Keratinocyte (primary cell): Measurements from ENCODE around the gene MTMR3. TPM values are rescaled to one million over a fixed set of nuclear protein-coding genes. Genes with fewer than 3 reads are reported as not detected.

Experiments used
- DNase-seq: peaks from one replicate; pipeline ENCODE4 v3.0.0-alpha.2; 2011; ENCODE audit warnings: low read depth, missing footprints, low spot score
- FAIRE-seq: peaks from 2 replicates; lab custom pipeline; 2011; peaks lifted over from hg19 to GRCh38; lab: Jason Lieb, UNC
- H2AFZ ChIP-seq: 2 replicates; pipeline ENCODE4 v1.6.0; 2012; ENCODE audit warnings: low read length, control low read depth, inconsistent platforms; ENCODE audit not compliant: control insufficient read depth
- H3K27ac ChIP-seq: 2 replicates; pipeline ENCODE4 v1.5.1; 2011; ENCODE audit warnings: low read length; ENCODE audit not compliant: control insufficient read depth, insufficient read depth
- H3K27me3 ChIP-seq: 3 replicates; pipeline ENCODE4 v1.6.0; 2011; ENCODE audit warnings: low read length; ENCODE audit not compliant: control insufficient read depth, insufficient read depth; ENCODE audit errors: extremely low read depth
- H3K36me3 ChIP-seq, 2 experiments: 2 replicates in 1 of 2; 3 replicates in 1 of 2; pipeline ENCODE4 v1.5.1; 2011; ENCODE audit warnings: low read length in 2 of 2, mild to moderate bottlenecking in 1 of 2; ENCODE audit not compliant: control insufficient read depth in 2 of 2, insufficient read depth in 2 of 2; ENCODE audit errors: extremely low read depth in 1 of 2
- H3K4me1 ChIP-seq: 3 replicates; pipeline ENCODE4 v1.5.1; 2011; ENCODE audit warnings: low read length; ENCODE audit not compliant: control insufficient read depth, insufficient read depth; ENCODE audit errors: extremely low read depth
- H3K4me2 ChIP-seq: 3 replicates; pipeline ENCODE4 v1.6.0; 2011; ENCODE audit warnings: low read depth, low read length; ENCODE audit not compliant: control insufficient read depth, insufficient read depth; ENCODE audit errors: extremely low read depth
- H3K4me3 ChIP-seq, 3 experiments: fragments of 200-600 bp in 1 of 3; sonication (generic) in 1 of 3; 2 replicates in 2 of 3; 3 replicates in 1 of 3; pipeline ENCODE4 v1.5.1; 2011 to 2016; ENCODE audit warnings: low read length in 3 of 3, mild to moderate bottlenecking in 3 of 3, control low read depth in 2 of 3, inconsistent platforms in 1 of 3, low read depth in 1 of 3, mixed read lengths in 1 of 3, mixed run types in 1 of 3, moderate library complexity in 1 of 3; ENCODE audit not compliant: control insufficient read depth in 2 of 3, insufficient read depth in 2 of 3; ENCODE audit errors: extremely low read depth in 1 of 3
- H3K79me2 ChIP-seq: 2 replicates; pipeline ENCODE4 v1.6.0; 2012; ENCODE audit warnings: low read length; ENCODE audit not compliant: control insufficient read depth, insufficient read depth
- H3K9ac ChIP-seq: 3 replicates; pipeline ENCODE4 v1.6.0; 2011; ENCODE audit warnings: low read length; ENCODE audit not compliant: control insufficient read depth, insufficient read depth; ENCODE audit errors: extremely low read depth
- H3K9me1 ChIP-seq: 3 replicates; pipeline ENCODE4 v1.6.0; 2011; ENCODE audit warnings: low read length; ENCODE audit not compliant: control insufficient read depth, insufficient read depth; ENCODE audit errors: extremely low read depth
- H3K9me3 ChIP-seq: 2 replicates; pipeline ENCODE4 v1.5.1; 2012; ENCODE audit warnings: low read depth, low read length; ENCODE audit not compliant: control insufficient read depth
- H4K20me1 ChIP-seq: 3 replicates; pipeline ENCODE4 v1.6.0; 2011; ENCODE audit warnings: low read length; ENCODE audit not compliant: control insufficient read depth, insufficient read depth; ENCODE audit errors: extremely low read depth
- CTCF ChIP-seq, 3 experiments: IDR thresholded peaks in 1 of 3; conservative IDR thresholded peaks in 1 of 3; optimal IDR thresholded peaks in 1 of 3; 2 replicates in 2 of 3; 3 replicates in 1 of 3; pipeline versions ENCODE3 to v1.5.1; 2011; ENCODE audit warnings: low read length in 3 of 3, mild to moderate bottlenecking in 3 of 3, moderate library complexity in 2 of 3, control low read depth in 1 of 3, inconsistent platforms in 1 of 3; ENCODE audit not compliant: insufficient read depth in 2 of 3; ENCODE audit errors: extremely low read depth in 1 of 3
- EZH2 ChIP-seq: IDR thresholded peaks from one replicate; pipeline ENCODE4 v1.6.1; 2012; ENCODE audit warnings: inconsistent platforms, mild to moderate bottlenecking, low read length, moderate library complexity
- dilution Hi-C: fragments of 300-500 bp; cut with MboI; formaldehyde crosslinking; loops from one replicate; pipeline ENCODE4 v1.7.0; 2020; ENCODE audit warnings: low sequenced_read_pairs; ENCODE audit not compliant: extremely low pct_ligation_motif_present
- polyA plus RNA-seq, 5 experiments: library from polyadenylated mRNA; depleted of rRNA in 3 of 5; stranded (reverse) in 3 of 5; stranded (forward) in 1 of 5; unstranded in 1 of 5; fragments of >200 nt; gene quantifications; 1 replicate in 1 of 5; 2 replicates in 3 of 5; 3 replicates in 1 of 5; pipeline versions ENCODE4 v1.2.1 to v1.2.3, GENCODE V29; 2011 to 2012; ENCODE audit warnings: missing spikeins in 2 of 5, low read depth in 1 of 5, low replicate concordance in 1 of 5

The MTMR3 gene
- polyA plus RNA-seq, 1 donor (not counting 4 experiments of a cell fraction or from before 2014, with no cell fraction given) = 16.5 TPM

DNA sequence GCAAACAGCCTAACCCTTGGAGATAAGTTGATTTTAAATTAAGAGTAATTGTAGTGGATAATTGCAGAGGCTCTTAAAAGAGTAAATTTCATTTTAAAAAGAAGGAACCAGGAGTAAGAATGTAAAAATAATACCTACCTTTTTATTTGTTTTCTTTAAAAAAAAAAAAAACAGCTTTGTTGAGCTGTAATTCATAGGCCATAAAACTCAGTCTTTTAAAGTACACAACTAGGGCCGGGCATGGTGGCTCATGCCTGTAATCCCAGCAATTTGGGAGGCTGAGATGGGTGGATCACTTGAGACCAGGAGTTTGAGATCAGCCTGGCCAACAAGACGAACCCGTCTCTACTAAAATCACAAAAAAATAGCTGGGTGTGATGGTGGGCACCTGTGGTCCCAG lies 42.4 kb downstream of the MTMR3 start:
- no peaks in the 10 kb centered on the region for H4K20me1 ChIP-seq
- dilution Hi-C loops = no loop called here

GRCh38 chr22:29926057-29926456 lies 43.1 kb downstream of the MTMR3 start:
- Histone ChIP-seq H3K4me3 (no peak overlapping the region), H3K27ac (no peak overlapping the region), H3K4me2 (no peak overlapping the region), H3K36me3 (no peaks in the 10 kb centered on the region), H3K9me1 (peaks cover 2% of the 10 kb centered on the region), H3K27me3 (no peaks in the 10 kb centered on the region), H4K20me1 (no peaks in the 10 kb centered on the region), H3K4me1 (no peaks in the 10 kb centered on the region), H3K9me3 (no peaks in the 10 kb centered on the region), H3K79me2 (peaks cover 76% of the 10 kb centered on the region), H3K9ac (no peak overlapping the region), H2AFZ (no peak overlapping the region)
- dilution Hi-C loops = no loop called here
- FAIRE-seq (no peak), DNase-seq (no peak)
- TF ChIP-seq CTCF (optimal IDR thresholded peaks at IDR 0.05 in 1 of 3, IDR thresholded peaks at IDR 0.05 in 1 of 3, conservative IDR thresholded peaks at IDR 0.05 in 1 of 3; ENCODE audit: extremely low read depth in 1 of 3, insufficient read depth in 2 of 3, low read length in 3 of 3) = no peak
- TF ChIP-seq EZH2 = no peak

More for the DNA sequence above, 42.4 kb downstream of the MTMR3 start:
- Histone ChIP-seq H3K4me1 (no peaks in the 10 kb centered on the region), H3K79me2 (peaks cover 76% of the 10 kb centered on the region), H3K27ac (no peak overlapping the region), H3K4me2 (no peak overlapping the region), H3K27me3 (no peaks in the 10 kb centered on the region), H3K9me3 (no peaks in the 10 kb centered on the region), H3K9ac (no peak overlapping the region), H2AFZ (no peak overlapping the region), H3K36me3 (no peaks in the 10 kb centered on the region), H3K4me3 (no peak overlapping the region), H3K9me1 (peaks cover 2% of the 10 kb centered on the region)
- no peak for FAIRE-seq
- no peak for TF ChIP-seq EZH2
- TF ChIP-seq CTCF (optimal IDR thresholded peaks at IDR 0.05 in 1 of 3, IDR thresholded peaks at IDR 0.05 in 1 of 3, conservative IDR thresholded peaks at IDR 0.05 in 1 of 3; ENCODE audit: extremely low read depth in 1 of 3, insufficient read depth in 2 of 3, low read length in 3 of 3) = no peak
- DNase-seq = no peak
